ENCODE results near the gene GPR15LG.

The GPR15LG gene

GRCh38 chr10:84230359-84230758 lies 56.8 kb downstream of the GPR15LG start:
- no peak for DNase-seq
- Mint-ChIP-seq H3K27me3 (peaks cover 33% of the 10 kb centered on the region), H3K36me3 (ENCODE audit: low read depth) (no peaks in the 10 kb centered on the region), H3K4me1 (ENCODE audit: low read depth) (no peaks in the 10 kb centered on the region), H3K4me3 (no peak overlapping the region), H3K9me3 (no peaks in the 10 kb centered on the region), H3K27ac (no peak overlapping the region)

GRCh38 chr10:84232376-84232775 lies 58.8 kb downstream of the GPR15LG start:
- H3K27me3 Mint-ChIP-seq = peaks cover 33% of the 10 kb centered on the region
- H3K9me3 Mint-ChIP-seq = no peaks in the 10 kb centered on the region
- no peak overlapping the region for H3K27ac Mint-ChIP-seq
- H3K4me1 Mint-ChIP-seq (ENCODE audit: low read depth) = no peaks in the 10 kb centered on the region
- H3K36me3 Mint-ChIP-seq (ENCODE audit: low read depth) = no peaks in the 10 kb centered on the region
- H3K4me3 Mint-ChIP-seq = no peak overlapping the region
- DNase-seq = no peak

GRCh38 chr10:84233940-84234339 lies 60.3 kb downstream of the GPR15LG start:
- H3K27me3 Mint-ChIP-seq = peaks cover 27% of the 10 kb centered on the region
- H3K4me1 Mint-ChIP-seq (ENCODE audit: low read depth) = no peaks in the 10 kb centered on the region
- no peaks in the 10 kb centered on the region for H3K36me3 Mint-ChIP-seq (ENCODE audit: low read depth)
- H3K4me3 Mint-ChIP-seq = no peak overlapping the region
- DNase-seq = no peak
- no peak overlapping the region for H3K27ac Mint-ChIP-seq
- no peaks in the 10 kb centered on the region for H3K9me3 Mint-ChIP-seq

GRCh38 chr10:84234479-84234878 lies 60.9 kb downstream of the GPR15LG start:
- peaks cover 22% of the 10 kb centered on the region for H3K27me3 Mint-ChIP-seq
- H3K27ac Mint-ChIP-seq = no peak overlapping the region
- no peak overlapping the region for H3K4me3 Mint-ChIP-seq
- no peak for DNase-seq
- no peaks in the 10 kb centered on the region for H3K4me1 Mint-ChIP-seq (ENCODE audit: low read depth)
- no peaks in the 10 kb centered on the region for H3K9me3 Mint-ChIP-seq
- H3K36me3 Mint-ChIP-seq (ENCODE audit: low read depth) = no peaks in the 10 kb centered on the region
